ENCODE data around the gene UST. TPM values are rescaled to one million over a fixed set of nuclear protein-coding genes. Genes with fewer than 3 reads are reported as not detected.

UST gene
- total RNA-seq, 1 experiment from 2014 or later = 3.9 TPM

DNA sequence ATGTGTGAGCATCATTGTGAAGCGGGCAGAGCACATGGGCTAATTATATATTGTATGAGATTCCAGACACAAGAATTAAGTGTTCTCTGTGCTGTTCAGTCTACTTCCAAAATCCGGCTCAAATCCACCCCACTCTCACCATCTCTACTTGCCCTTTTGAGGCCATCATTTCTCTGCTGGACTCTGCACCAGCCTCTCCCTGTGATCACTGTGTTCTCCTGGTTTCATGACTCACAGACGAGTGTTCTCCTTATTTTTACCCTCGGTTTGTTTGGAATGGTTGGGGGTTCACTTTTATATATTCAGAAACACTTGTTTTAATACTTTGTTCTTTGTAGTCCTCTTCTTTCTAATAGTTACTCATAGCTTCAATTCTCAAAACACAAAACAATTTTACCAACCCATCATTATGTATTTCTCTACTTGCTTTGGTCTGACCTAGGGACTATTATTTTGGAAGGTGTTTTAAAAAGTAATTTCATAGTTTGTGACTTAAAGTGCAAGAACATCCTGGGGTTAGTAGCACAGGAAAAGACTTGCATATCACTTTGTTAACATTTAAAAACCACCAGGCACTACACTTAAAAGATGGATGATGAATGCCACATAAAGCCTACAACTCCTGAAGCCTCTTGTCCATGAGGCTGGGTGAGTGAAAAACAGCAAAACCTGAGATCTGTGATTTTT is 82.7 kb downstream of the UST start:
- POLR2A ChIA-PET (ENCODE audit: unreplicated experiment) = no interaction called here
- no peaks in the 10 kb centered on the region for H3K79me2 ChIP-seq (ENCODE audit: low read length)
- DNase-seq = peak; percentile 7
- no peak overlapping the region for H3K9ac ChIP-seq (ENCODE audit: low read length)
- no TSS peak for BruUV-seq (replicated peaks)
- H3K4me1 ChIP-seq (ENCODE audit: insufficient read depth, low read length) = peaks cover 27% of the 10 kb centered on the region
- H3K9me3 ChIP-seq (ENCODE audit: low read length) = no peaks in the 10 kb centered on the region
- no peak overlapping the region for H3K27ac ChIP-seq (ENCODE audit: low read length)
- no peaks in the 10 kb centered on the region for H3K36me3 ChIP-seq (ENCODE audit: low read depth, low read length)
- H2AFZ ChIP-seq (ENCODE audit: low read length) = no peak overlapping the region
- CTCF ChIA-PET = no interaction called here
- H3K27me3 ChIP-seq (ENCODE audit: low read length) = no peaks in the 10 kb centered on the region
- H3K4me2 ChIP-seq (ENCODE audit: low read length) = no peak overlapping the region
- H3K9me2 ChIP-seq (replicated peaks; ENCODE audit: low read length) = no peaks in the 10 kb centered on the region
- H4K20me1 ChIP-seq (ENCODE audit: low read length) = no peaks in the 10 kb centered on the region
- H3K4me3 ChIP-seq (ENCODE audit: low read length) = no peak overlapping the region
- H3F3A ChIP-seq (ENCODE audit: low read length, unreplicated experiment) = no peaks in the 10 kb centered on the region
- peak; percentile 53; the same call in 1 of the 2 replicates for ATAC-seq
- TF ChIP-seq EZH2phosphoT487 (IDR thresholded peaks at IDR 0.05; ENCODE audit: borderline replicate concordance, low read length) = no peak
- TF ChIP-seq EZH2 (IDR thresholded peaks at IDR 0.05; ENCODE audit: low read length, unreplicated experiment) = no peak
- TF ChIP-seq, protein P1, sequence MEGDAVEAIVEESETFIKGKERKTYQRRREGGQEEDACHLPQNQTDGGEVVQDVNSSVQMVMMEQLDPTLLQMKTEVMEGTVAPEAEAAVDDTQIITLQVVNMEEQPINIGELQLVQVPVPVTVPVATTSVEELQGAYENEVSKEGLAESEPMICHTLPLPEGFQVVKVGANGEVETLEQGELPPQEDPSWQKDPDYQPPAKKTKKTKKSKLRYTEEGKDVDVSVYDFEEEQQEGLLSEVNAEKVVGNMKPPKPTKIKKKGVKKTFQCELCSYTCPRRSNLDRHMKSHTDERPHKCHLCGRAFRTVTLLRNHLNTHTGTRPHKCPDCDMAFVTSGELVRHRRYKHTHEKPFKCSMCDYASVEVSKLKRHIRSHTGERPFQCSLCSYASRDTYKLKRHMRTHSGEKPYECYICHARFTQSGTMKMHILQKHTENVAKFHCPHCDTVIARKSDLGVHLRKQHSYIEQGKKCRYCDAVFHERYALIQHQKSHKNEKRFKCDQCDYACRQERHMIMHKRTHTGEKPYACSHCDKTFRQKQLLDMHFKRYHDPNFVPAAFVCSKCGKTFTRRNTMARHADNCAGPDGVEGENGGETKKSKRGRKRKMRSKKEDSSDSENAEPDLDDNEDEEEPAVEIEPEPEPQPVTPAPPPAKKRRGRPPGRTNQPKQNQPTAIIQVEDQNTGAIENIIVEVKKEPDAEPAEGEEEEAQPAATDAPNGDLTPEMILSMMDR (conservative IDR thresholded peaks at IDR 0.05; ENCODE audit: low read depth, low read length) = no peak
- intact Hi-C loops (cut with micrococcal nuclease) = no loop called here

- H3K4me2 ChIP-seq (ENCODE audit: low read length) = peak overlapping the region; percentile 57
- ChIA-PET POLR2A (ENCODE audit: unreplicated experiment) (no interaction called here), CTCF (no interaction called here)
- no TSS peak for BruUV-seq (replicated peaks)
- no peaks in the 10 kb centered on the region for H3K9me2 ChIP-seq (replicated peaks; ENCODE audit: low read length)
- H3K27ac ChIP-seq (ENCODE audit: low read length) = no peak overlapping the region
- no peak overlapping the region for H2AFZ ChIP-seq (ENCODE audit: low read length)
- peaks cover 30% of the 10 kb centered on the region for H3K4me1 ChIP-seq (ENCODE audit: insufficient read depth, low read length)
- no peaks in the 10 kb centered on the region for H3K27me3 ChIP-seq (ENCODE audit: low read length)
- DNase-seq = no peak
- no peaks in the 10 kb centered on the region for H3K79me2 ChIP-seq (ENCODE audit: low read length)
- H3K36me3 ChIP-seq (ENCODE audit: low read depth, low read length) = no peaks in the 10 kb centered on the region
- intact Hi-C loops (cut with micrococcal nuclease) = no loop called here
- H3K4me3 ChIP-seq (ENCODE audit: low read length) = no peak overlapping the region
- H3K9ac ChIP-seq (ENCODE audit: low read length) = no peak overlapping the region
- no peaks in the 10 kb centered on the region for H3F3A ChIP-seq (ENCODE audit: low read length, unreplicated experiment)
- no peak for ATAC-seq
- TF ChIP-seq, protein P1 (conservative IDR thresholded peaks at IDR 0.05; ENCODE audit: low read depth, low read length) = no peak
- TF ChIP-seq EZH2 (IDR thresholded peaks at IDR 0.05; ENCODE audit: low read length, unreplicated experiment) (no peak), EZH2phosphoT487 (IDR thresholded peaks at IDR 0.05; ENCODE audit: borderline replicate concordance, low read length) (no peak)
- no peaks in the 10 kb centered on the region for H4K20me1 ChIP-seq (ENCODE audit: low read length)
- H3K9me3 ChIP-seq (ENCODE audit: low read length) = no peaks in the 10 kb centered on the region
Measured at GRCh38 chr6:148830614-148831013, 83.8 kb downstream of the UST start.

DNA sequence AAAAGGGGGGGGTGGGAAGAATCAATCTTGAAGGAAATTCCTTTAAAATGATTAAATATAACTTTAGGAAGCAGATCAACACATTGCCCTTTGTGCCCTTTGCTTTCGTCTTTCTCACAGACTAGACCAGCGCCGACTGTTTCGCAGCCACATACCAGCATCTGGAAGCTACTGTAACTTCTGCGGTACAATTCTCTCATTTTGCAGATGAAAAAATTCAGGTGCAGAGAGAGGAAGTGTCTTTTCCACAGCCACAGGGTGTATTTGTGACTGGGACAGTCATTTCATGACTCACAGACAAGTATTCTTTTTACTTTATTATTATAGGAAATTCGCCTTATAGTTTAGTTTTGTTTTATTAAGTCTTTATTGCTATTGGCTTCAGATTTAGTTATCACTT is 84.2 kb downstream of the UST start:
- TF ChIP-seq EZH2 (IDR thresholded peaks at IDR 0.05; ENCODE audit: low read length, unreplicated experiment) = no peak
- TF ChIP-seq, protein P1 (conservative IDR thresholded peaks at IDR 0.05; ENCODE audit: low read depth, low read length) = no peak
- no peak for TF ChIP-seq EZH2phosphoT487 (IDR thresholded peaks at IDR 0.05; ENCODE audit: borderline replicate concordance, low read length)
- Histone ChIP-seq H3K4me1 (ENCODE audit: insufficient read depth, low read length) (peaks cover 34% of the 10 kb centered on the region), H3K27ac (ENCODE audit: low read length) (no peak overlapping the region), H2AFZ (ENCODE audit: low read length) (no peak overlapping the region), H3K4me2 (ENCODE audit: low read length) (peak overlapping the region; percentile 57), H3K4me3 (ENCODE audit: low read length) (no peak overlapping the region; the same call in 1 of the 2 replicates), H3K9ac (ENCODE audit: low read length) (no peak overlapping the region), H3K27me3 (ENCODE audit: low read length) (no peaks in the 10 kb centered on the region), H3K9me2 (replicated peaks; ENCODE audit: low read length) (no peaks in the 10 kb centered on the region), H3K9me3 (ENCODE audit: low read length) (no peaks in the 10 kb centered on the region), H3F3A (ENCODE audit: low read length, unreplicated experiment) (no peaks in the 10 kb centered on the region), H3K79me2 (ENCODE audit: low read length) (no peaks in the 10 kb centered on the region), H4K20me1 (ENCODE audit: low read length) (no peaks in the 10 kb centered on the region), H3K36me3 (ENCODE audit: low read depth, low read length) (no peaks in the 10 kb centered on the region)
- ATAC-seq (peak; percentile 81), DNase-seq (peak; percentile 46)
- POLR2A ChIA-PET (ENCODE audit: unreplicated experiment) = no interaction called here
- CTCF ChIA-PET = no interaction called here
- intact Hi-C loops (cut with micrococcal nuclease) = no loop called here
- no TSS peak for BruUV-seq (replicated peaks)
